ENCODE measurements around the gene MARVELD3.

MARVELD3 gene

GRCh38 chr16:71622088-71622487 is 3.9 kb upstream of the MARVELD3 start:
- in situ Hi-C loops (cut with HindIII; ENCODE audit: low sequenced_read_pairs): no loop called here

DNA sequence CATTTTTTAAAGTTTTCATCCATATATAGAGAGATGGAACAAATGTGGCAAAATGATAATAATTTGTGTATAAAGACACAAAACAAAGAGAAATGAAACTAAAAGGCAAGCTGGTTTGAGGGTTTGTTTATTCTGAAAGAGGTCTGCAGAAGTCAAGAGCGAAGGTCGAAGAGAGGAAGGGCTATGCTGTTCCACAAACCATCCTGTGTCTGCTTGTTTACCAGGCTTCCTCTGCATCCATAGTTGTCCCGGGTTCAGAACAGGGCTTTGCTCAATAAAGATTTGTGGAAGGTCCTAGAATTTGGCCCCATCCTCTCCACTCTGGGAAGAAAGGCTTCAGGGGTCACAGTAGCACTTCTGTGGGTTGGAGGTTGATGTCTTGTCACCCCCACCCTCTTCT is 2.4 kb upstream of the MARVELD3 start:
- in situ Hi-C loops (cut with HindIII; ENCODE audit: low sequenced_read_pairs): no loop called here

DNA sequence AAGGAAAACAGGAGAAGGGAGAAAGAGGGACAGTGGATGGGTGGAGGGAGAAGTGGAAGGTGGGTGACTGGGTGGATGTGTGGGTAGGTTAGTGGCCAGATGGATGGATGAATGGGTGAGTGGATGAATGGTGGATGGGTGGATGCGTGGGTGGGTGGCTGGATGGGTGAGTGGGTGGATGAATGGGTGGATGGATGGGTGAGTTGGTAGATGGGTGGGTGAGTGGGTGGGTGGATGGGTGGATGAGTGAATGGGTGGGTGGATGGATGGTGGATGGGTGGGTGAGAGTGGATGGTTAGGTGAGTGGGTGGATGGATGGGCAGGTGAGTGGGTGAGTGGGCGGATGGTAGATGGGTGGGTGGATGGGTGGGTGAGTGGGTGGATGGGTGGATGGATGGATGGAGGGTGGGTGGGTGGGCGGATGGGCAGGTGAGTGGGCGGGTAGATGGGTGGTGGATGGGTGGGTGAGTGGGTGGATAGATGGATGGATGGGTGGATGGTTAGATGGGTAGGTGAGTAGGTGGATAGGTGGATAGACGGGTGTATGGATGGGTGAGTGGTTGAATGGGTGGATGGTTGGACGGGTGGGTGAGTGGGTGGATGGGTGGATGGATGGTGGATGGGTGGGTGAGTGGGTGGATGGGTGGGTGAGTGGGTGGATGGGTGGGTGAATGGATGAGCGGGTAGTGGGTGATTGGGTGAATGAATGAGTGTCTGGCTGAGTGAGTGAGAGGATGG is 702 bp upstream of the MARVELD3 start:
- in situ Hi-C loops (cut with HindIII; ENCODE audit: low sequenced_read_pairs): no loop called here

- in situ Hi-C loops (cut with HindIII; ENCODE audit: low sequenced_read_pairs): no loop called here
These were observed 852 bp downstream of the MARVELD3 start for GRCh38 chr16:71626858-71627213.

DNA sequence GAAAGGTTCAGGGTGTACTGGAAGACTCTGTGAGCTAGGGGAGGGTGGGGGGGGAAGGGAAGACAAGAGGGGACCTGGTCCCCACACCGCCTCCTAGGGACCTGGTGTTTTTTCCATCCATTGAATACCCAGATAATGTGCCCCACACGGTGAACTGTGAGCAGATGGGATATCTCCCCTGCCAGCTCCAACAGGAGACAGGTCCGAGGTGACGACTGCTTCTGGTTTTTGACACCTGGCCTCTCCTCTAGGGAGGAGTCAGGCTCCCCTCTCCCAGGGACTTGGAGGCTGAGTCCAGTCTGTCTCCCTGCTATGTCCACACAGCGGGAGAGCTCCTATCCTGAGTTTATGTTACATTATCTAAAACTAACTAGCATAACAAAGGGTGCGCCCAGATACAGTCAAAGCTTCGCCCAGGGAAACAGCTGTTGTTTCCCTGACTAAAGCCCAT is 1.8 kb downstream of the MARVELD3 start:
- in situ Hi-C loops (cut with HindIII; ENCODE audit: low sequenced_read_pairs): no loop called here

DNA sequence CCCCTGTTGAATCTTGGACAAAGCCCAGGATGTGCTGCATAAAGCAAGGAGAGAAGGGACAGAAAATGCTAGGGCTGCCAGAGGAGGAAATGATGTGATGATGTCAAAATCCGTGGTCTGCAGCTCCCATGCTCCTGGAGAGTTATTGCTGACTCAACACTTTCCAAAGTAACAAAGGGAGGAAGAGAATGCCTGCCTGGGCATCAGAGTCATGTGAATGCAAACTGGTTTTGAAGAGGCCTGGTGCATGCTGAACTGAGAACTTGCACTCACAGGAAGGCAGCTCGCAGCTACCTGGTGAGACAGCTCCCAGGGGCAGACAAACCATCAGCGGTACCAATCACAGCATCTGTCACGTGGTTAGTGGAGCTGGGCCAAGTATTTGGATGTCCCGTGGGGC is 2.8 kb downstream of the MARVELD3 start:
- in situ Hi-C loops (cut with HindIII; ENCODE audit: low sequenced_read_pairs): no loop called here

DNA sequence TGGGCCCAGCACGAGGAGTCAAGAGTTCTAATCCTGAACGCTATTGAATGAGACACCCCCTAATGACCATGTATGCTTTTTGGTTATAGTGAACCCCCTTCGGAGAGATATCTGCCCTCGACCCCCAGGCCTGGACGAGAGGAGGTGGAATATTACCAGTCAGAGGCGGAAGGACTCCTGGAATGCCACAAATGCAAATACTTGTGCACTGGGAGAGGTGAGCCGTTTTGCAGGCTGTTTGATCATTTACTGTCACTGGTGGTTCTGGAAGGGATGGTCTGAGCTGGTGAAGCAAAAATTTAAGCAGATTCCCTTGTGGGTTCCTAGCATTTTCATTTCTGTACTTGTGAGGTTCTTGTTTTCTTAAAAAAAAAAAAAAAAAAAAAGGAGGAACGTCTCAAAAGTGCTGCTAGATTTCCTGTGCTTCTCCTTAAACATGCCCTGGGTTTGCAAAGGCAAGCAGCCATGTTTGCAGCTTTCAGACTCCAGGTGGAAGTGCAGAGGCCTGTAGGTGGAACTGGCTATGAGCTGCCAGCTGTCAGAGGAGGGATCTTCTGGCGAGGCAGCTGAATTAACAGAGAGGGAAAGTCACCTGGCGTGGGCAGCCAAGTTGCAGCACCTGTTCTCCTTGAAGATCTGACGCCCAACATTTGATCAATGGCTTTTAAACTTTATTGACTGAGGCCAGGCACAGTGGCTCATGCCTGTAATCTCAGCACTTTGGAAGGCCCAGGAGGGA is 3.5 kb downstream of the MARVELD3 start:
- in situ Hi-C loops (cut with HindIII; ENCODE audit: low sequenced_read_pairs): no loop called here

DNA sequence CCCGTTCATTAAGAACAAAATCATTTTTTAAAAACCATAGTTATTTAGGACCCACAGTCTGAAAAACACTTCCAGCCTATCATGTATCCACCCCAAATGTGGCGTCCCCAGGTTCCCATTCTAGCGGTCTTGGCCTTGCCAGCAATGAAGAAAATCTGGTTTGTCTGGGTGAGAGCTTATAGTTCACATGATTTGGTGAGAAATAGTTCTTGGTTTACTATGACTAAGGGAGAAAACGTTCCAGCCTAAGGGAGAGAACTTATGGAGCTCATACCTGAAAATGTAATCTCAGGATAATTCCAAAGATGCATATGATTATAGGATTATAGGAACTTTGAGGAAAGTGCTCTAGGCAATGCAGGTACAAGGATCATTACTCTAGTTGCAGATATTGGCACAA is 4.8 kb downstream of the MARVELD3 start:
- in situ Hi-C loops (cut with HindIII; ENCODE audit: low sequenced_read_pairs): no loop called here

- in situ Hi-C loops (cut with HindIII; ENCODE audit: low sequenced_read_pairs): no loop called here
These were observed 5.8 kb downstream of the MARVELD3 start for GRCh38 chr16:71631776-71632175.

GRCh38 chr16:71635632-71636031 is 9.6 kb downstream of the MARVELD3 start:
- in situ Hi-C loops (cut with HindIII; ENCODE audit: low sequenced_read_pairs): no loop called here

- in situ Hi-C loops (cut with HindIII; ENCODE audit: low sequenced_read_pairs): no loop called here
These were observed 11.4 kb downstream of the MARVELD3 start for GRCh38 chr16:71637398-71637797.

DNA sequence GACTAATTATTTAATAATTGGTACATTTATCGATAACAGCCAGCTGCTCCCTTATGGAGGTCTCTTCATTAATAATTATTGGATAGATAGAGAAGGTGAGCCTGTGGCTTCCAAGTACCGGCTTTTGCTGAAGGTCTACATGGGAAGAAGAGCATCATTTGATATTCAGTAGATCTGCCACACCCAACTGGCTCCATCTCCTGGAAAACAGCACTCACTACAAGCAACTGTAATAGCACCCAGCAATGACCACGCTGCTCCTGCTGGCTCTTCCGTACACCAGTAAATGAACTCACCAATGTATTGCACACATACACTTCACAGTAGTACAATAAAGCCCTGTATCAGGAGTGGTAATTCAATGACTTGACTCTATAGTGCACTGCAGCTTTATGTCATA is 19.5 kb downstream of the MARVELD3 start:
- in situ Hi-C loops (cut with HindIII; ENCODE audit: low sequenced_read_pairs): no loop called here

- in situ Hi-C loops (cut with HindIII; ENCODE audit: low sequenced_read_pairs): no loop called here
These were observed 21.4 kb downstream of the MARVELD3 start for GRCh38 chr16:71647391-71647790.

DNA sequence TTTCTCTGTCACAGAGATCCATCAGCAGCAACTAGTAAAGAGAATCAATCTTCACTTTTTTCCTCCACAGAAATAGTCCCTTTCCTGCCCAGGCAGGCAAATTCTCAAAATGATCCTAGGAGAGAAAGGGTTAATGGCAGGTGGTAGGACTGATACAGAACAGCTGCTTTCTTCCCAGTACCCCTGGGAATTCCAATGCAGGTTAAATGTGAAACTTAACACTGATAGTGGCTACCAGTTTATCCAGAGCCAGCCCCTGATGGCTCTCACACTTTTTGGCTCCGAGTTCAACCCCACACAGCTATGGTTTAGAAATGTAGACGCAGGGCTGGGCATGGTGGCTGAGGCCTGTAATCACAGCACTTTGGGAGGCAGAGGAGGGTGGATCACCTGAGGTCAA is 22.2 kb downstream of the MARVELD3 start:
- in situ Hi-C loops (cut with HindIII; ENCODE audit: low sequenced_read_pairs): no loop called here

- in situ Hi-C loops (cut with HindIII; ENCODE audit: low sequenced_read_pairs): no loop called here
These were observed 22.9 kb downstream of the MARVELD3 start for GRCh38 chr16:71648921-71649320.

- in situ Hi-C loops (cut with HindIII; ENCODE audit: low sequenced_read_pairs): no loop called here
These were observed 23.7 kb downstream of the MARVELD3 start for GRCh38 chr16:71649704-71650103.

DNA sequence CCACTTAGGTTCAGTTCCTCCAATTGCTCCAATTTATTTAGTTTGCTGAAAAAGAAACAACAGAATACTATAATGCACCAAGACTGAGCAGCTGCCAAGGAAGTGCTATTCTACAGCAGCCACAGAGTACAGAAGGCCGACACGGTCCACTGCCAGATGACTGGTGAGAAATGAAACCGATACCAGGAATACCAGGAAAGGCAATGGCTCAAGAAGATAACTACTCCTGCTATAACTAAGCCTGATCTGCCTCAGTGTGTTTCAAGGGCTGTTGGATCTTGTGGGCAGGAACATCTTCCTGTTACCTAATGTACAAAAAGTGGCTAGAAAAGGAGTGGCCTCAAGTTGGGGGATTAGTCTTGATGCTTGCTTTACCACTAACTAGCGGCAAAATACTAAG is 32.8 kb downstream of the MARVELD3 start:
- in situ Hi-C loops (cut with HindIII; ENCODE audit: low sequenced_read_pairs): no loop called here

- in situ Hi-C loops (cut with HindIII; ENCODE audit: low sequenced_read_pairs): no loop called here
These were observed 33.5 kb downstream of the MARVELD3 start for GRCh38 chr16:71659471-71659870.

DNA sequence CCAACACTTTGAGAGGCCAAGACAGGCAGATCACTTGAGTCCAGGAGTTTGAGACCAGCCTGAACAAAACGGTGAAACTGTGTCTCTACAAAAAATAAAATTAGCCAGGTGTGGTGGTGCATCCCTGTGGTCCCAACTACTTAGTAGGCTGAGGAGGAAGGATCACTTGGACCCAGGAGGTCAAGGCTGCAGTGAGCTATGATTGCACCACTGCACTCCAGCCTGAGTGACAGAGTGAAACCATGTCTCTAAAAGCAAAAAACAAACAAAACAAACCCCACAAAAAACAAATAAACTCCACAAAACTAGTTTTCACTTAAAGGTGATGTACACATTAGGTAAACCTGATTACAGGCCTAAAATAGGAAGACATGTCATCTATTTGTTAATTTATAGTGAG is 40.3 kb downstream of the MARVELD3 start:
- in situ Hi-C loops (cut with HindIII; ENCODE audit: low sequenced_read_pairs): no loop called here

- in situ Hi-C loops (cut with HindIII; ENCODE audit: low sequenced_read_pairs): no loop called here
These were observed 41.1 kb downstream of the MARVELD3 start for GRCh38 chr16:71666928-71667707.

- in situ Hi-C loops (cut with HindIII; ENCODE audit: low sequenced_read_pairs): no loop called here
These were observed 44.0 kb downstream of the MARVELD3 start for GRCh38 chr16:71669926-71670536.
